Stimulated activated CD4-positive, alpha-beta T cell treated with anti-CD3 and anti-CD28 coated beads, Interleukin-12 subunit alpha, Interleukin-12 subunit beta, amount 100 ng/mL, for 48 hours (primary cell): ENCODE data around the gene TNFSF4.
"Not testable (repeated sequence)": the region's sequence is repeated elsewhere in the genome, so short reads cannot be mapped to it uniquely, and the experiment has no call there.

Source experiments
- DNase-seq, 3 donors: peaks; one replicate each; pipeline ENCODE4 v3.0.0-alpha.2; 2020; ENCODE audit warnings: low read depth in 2 of 3, low spot score in 1 of 3

Gene TNFSF4, protein sequence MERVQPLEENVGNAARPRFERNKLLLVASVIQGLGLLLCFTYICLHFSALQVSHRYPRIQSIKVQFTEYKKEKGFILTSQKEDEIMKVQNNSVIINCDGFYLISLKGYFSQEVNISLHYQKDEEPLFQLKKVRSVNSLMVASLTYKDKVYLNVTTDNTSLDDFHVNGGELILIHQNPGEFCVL

GRCh38 chr1:173206816-173207568, at the start of gene TNFSF4:
Gene TNFSF4 (minus strand): TSS chr1:173207331. CDS start chr1:173207176, 155 bp downstream.
- DNase-seq: peak in 1 of 3 donors; percentile 20

- DNase-seq: peak in 1 of 3 donors; percentile 6
Measured at GRCh38 chr1:173255214-173255813, 48.2 kb upstream of the TNFSF4 start.

DNA sequence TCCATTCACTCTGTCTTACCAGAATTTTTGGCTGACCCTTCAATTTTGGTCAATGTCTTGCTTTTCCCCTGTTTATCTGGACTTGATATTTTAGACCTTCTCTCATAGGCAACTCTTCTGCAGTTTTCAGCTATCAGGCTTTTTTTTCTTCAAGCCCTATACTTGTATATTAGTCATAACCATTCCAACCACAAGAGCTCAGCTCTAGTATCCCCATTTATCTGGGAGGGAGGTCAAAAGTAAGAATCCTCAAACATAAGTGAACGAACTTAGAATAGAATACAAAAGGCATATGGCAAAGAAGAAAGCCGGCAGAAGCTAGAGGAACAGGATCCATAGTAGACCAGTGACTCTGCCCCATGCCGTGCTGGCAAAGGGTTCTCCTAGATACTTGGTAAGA, 45.9 kb upstream of the TNFSF4 start:
- no peak for DNase-seq

DNA sequence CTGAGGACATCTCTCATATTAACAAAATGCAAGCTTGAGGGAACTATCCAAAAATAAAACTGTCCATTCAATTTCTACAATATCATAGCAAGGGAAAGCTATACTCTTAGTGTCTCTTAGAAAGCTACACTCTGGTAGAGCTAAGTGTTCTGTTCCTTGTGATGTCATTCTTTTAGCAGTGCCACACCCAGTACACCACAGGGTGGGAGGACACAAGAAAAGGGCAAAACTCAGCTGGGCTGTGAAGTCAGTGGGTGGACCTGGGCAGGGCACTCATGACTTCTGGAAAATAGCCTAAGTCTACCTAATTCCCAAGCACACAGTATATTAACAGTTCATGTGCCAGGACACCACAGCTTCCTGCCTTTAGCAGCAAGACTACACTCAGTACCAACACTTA, 42.2 kb upstream of the TNFSF4 start:
- no peak for DNase-seq

DNA sequence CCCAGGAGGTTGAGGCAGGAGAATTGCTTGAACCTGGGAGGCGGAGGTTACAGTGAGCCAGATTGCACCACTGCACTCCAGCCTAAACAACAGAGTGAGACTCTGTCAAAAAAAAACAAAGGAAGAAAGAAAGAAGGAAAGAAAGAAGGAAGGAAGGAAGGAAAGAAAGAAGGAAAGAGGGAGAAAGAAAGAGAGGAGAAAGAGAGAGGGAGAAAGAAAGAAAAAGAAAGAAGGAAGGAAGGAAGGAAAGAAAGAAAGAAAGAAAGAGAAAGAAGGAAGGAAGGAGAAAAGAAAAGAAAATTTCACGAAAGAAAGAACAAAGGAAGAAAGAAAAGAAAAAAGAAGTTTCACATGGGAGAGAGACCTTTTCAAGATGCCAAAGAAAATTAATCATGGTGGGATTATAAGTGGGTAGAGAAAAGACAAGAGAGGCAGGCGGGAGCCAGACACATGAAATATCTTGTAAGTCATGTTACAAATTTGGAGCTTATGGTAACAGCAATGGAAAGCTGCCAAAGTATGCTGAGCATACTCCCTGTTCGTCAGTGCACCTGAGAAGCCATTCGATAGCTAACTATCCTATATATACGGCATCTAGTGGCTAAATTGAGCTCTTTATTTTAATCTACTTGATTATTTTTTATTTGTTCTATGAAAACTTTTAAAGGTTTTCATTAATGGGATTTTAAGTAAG, 41.3 kb upstream of the TNFSF4 start:
- no peak for DNase-seq

GRCh38 chr1:173245892-173246291, 38.8 kb upstream of the TNFSF4 start:
- no peak for DNase-seq

- no peak for DNase-seq
Measured at GRCh38 chr1:173243300-173243699, 36.2 kb upstream of the TNFSF4 start.

DNA sequence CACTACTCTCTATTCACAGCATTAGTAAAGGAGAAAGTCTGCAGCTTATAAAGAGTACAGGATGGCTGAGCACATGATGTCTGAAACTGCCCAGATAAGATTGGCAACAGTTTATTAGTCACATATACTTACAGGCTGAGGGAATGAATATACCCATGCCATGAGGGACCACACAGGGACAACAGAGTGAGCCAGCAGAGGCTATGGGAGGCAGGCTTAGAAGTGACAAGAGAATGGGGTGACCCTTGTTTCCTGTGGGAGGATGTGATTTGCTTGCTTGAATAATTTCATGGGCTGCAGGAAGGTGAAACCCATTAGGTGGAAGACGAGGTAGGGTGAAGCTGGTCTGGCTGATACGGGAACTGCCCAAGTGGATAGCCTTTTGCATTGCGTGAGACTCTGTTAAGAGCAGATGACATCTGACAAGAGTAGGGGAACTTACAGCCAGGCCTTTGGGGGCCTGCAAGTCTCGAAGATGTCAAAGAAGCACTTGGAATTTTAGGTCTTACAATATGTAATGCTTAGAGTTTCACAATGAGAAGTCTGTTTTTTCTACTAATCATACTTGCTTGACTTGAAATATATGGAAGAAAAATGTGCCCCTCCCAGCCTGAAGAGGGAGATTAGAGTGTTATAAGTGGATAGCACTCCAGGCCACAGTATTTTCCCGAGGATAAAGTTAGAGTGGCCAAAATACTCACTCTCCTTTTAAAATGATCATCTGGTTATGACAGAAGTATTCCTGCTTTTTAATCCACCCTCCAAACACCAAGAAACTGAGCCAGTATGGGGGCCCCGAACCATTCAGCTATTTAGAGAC, 34.6 kb upstream of the TNFSF4 start:
- DNase-seq: no peak

- DNase-seq: no peak
Measured at GRCh38 chr1:173240609-173241008, 33.5 kb upstream of the TNFSF4 start.

GRCh38 chr1:173239058-173239457, 31.9 kb upstream of the TNFSF4 start:
- DNase-seq: no peak

DNA sequence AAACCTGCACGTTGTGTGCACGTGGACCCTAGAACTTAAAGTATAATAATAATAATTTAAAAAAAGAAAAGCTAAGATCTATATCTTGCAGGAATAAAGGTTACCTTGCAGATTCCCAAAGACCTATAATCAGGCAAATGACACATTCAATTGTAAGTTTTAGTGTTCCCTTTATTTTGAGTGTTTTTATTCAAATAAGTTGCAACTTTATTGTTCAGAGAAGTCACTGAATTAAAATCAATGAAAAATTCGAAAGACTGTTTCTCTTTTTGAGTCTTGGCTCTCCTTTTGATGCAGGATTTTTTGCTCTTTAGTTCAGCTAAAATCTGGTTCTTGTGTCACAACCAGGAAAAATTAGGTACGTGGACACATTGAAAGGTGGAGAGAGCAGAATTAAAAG, 27.8 kb upstream of the TNFSF4 start:
- no peak for DNase-seq

DNA sequence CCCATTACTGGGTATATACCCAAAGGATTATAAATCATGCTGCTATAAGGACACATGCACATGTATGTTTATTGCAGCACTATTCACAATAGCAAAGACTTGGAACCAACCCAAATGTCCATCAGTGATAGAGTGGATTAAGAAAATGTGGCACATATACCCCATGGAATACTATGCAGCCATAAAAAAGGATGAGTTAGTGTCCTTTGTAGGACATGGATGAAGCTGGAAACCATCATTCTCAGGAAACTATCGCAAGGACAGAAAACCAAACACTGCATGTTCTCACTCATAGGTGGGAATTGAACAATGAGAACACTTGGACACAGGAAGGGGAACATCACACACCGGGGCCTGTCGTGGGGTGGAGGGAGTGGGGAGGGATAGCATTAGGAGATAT, 27.3 kb upstream of the TNFSF4 start:
- not testable (repeated sequence) for DNase-seq

- DNase-seq: not testable (repeated sequence)
Measured at GRCh38 chr1:173229031-173229430, 21.9 kb upstream of the TNFSF4 start.

- no peak for DNase-seq
Measured at GRCh38 chr1:173224949-173225348, 17.8 kb upstream of the TNFSF4 start.

DNA sequence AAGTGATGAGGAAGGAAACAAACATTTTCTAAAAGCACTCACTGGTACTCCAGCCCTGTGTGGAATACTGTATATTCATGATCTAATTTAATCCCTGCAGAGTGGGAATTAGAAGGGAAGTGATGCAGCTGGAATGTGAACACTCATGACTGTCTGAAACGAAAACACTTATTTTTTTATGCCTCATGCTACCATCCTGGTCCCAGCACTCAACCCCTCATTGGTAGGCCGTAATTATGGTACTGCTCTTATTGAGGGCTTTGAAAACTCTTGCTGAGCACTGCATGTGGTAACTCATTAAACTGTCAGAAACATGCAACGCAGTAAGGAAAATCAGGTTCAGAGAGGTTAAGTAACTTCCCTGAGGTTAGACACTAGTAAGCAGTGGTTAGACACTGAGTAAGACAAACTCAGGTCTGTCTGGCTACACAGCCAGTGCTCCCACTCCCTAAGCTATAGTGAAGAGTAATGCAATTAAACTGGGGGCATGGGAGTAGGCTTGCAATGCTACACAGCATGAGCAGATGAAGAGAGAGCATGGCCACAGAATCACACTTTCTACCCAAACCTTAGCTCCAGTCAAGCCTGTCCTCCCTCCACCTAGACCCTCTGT, 17.3 kb upstream of the TNFSF4 start:
- DNase-seq: no peak

- no peak for DNase-seq
Measured at GRCh38 chr1:173223031-173223380, 15.9 kb upstream of the TNFSF4 start.

DNA sequence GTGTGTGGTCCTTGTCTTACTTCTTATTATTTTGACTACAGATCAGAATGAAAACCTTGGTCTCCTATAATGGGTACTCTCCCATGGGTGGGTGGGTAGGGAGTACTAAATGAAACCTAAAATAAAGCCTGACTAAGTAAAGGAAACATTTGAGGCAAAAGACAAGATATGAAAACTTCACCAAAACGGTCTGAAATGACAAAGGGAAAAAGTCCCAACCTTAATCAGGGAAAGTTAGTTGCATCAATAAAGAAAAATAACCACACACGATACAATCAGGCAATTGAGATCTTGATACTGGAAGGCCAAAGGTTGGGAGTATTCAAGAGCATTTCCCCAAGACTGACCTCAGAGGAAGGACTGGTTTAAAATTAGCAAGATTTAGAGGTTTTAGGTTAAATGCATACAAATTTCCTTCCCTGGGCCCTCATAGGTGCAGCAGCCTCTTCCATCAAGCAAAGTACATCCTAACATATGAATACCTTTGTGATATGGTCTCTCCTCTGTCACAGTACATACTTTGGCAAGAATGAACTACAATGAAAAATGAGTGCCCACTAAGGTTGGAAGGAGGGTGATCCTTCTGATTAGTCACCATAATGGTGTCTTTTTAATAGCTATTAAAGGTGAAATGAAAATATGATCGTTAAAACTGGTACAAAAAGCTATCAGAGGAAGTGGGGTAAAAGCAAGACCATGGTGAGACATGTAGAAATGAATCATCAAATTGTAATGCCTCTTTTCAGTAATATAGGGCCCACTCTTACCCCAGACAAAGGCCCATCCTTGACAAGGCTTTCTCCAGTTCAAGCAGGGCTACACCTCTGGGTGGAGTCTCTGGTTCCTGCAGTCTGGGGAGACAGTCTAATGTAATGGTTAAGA, 15.3 kb upstream of the TNFSF4 start:
- DNase-seq: no peak

- no peak for DNase-seq
Measured at GRCh38 chr1:173220157-173220556, 13.0 kb upstream of the TNFSF4 start.

- no peak for DNase-seq
Measured at GRCh38 chr1:173213665-173214064, 6.5 kb upstream of the TNFSF4 start.
